ENCODE data around the gene ATP6V0B. TPM values are rescaled to one million over a fixed set of nuclear protein-coding genes. Genes with fewer than 3 reads are reported as not detected.

ATP6V0B gene
- total and polyA plus RNA-seq, 2 of the 13 experiments (the other 11 are each of a cell fraction or from before 2014, with no cell fraction given): 157 to 161 TPM

DNA sequence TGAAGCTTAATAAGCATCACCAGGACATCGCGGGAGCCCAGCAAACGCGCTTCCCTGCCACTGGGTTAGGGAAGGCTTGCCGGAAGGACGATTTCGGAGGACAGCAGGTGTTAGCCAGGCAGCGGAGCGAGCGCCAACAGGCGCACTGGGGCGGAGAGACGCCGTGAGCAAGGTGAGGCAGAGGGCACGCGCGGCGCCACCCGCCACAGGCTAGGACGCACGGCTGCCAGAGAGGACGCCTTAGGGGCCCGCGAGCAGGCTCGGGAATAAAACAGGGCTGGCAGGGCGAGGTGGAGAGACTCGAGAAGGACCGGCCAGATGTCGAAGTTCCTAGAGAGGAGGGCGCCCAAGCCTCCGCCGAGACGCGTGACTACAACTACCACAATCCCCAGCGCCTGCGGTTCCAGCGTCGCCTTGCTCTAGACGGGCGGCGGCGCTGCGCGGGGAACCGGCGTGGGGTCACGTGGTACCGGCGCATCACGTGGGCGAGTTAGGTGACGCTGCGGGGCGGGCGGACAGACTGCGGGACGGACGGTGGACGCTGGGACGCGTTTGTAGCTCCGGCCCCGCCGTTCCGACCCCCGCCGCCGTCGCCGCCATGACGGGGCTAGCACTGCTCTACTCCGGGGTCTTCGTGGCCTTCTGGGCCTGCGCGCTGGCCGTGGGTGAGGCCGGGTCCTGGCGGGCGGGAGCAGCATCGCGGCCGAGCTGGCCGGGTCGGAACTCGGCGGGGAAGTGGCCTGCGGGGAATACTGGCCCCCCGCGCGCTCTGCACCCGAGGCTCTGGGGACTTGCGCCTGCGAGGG is at the start of gene ATP6V0B (continued):
- TF ChIP-seq SIN3B (IDR thresholded peaks at IDR 0.05; ENCODE audit: low read length): peak; percentile 25; the same call in 1 of the 2 replicates
- TF ChIP-seq, protein P1, sequence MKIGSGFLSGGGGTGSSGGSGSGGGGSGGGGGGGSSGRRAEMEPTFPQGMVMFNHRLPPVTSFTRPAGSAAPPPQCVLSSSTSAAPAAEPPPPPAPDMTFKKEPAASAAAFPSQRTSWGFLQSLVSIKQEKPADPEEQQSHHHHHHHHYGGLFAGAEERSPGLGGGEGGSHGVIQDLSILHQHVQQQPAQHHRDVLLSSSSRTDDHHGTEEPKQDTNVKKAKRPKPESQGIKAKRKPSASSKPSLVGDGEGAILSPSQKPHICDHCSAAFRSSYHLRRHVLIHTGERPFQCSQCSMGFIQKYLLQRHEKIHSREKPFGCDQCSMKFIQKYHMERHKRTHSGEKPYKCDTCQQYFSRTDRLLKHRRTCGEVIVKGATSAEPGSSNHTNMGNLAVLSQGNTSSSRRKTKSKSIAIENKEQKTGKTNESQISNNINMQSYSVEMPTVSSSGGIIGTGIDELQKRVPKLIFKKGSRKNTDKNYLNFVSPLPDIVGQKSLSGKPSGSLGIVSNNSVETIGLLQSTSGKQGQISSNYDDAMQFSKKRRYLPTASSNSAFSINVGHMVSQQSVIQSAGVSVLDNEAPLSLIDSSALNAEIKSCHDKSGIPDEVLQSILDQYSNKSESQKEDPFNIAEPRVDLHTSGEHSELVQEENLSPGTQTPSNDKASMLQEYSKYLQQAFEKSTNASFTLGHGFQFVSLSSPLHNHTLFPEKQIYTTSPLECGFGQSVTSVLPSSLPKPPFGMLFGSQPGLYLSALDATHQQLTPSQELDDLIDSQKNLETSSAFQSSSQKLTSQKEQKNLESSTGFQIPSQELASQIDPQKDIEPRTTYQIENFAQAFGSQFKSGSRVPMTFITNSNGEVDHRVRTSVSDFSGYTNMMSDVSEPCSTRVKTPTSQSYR (CRISPR knock-in tag; IDR thresholded peaks at IDR 0.05; ENCODE audit: borderline replicate concordance): peak; percentile 8; the same call in 1 of the 2 replicates
- TF ChIP-seq, protein P2, sequence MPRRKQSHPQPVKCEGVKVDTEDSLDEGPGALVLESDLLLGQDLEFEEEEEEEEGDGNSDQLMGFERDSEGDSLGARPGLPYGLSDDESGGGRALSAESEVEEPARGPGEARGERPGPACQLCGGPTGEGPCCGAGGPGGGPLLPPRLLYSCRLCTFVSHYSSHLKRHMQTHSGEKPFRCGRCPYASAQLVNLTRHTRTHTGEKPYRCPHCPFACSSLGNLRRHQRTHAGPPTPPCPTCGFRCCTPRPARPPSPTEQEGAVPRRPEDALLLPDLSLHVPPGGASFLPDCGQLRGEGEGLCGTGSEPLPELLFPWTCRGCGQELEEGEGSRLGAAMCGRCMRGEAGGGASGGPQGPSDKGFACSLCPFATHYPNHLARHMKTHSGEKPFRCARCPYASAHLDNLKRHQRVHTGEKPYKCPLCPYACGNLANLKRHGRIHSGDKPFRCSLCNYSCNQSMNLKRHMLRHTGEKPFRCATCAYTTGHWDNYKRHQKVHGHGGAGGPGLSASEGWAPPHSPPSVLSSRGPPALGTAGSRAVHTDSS (CRISPR knock-in tag; conservative IDR thresholded peaks at IDR 0.05): no peak
- peak; percentile 70; the same call in 1 of the 2 replicates for TF ChIP-seq POLR2G (IDR thresholded peaks at IDR 0.05; ENCODE audit: low read depth, low read length)
- TF ChIP-seq ZIK1 (CRISPR knock-in tag; IDR thresholded peaks at IDR 0.05; ENCODE audit: borderline replicate concordance, low read depth): peak; percentile 65; the same call in 1 of the 2 replicates
- TF ChIP-seq, protein P3, sequence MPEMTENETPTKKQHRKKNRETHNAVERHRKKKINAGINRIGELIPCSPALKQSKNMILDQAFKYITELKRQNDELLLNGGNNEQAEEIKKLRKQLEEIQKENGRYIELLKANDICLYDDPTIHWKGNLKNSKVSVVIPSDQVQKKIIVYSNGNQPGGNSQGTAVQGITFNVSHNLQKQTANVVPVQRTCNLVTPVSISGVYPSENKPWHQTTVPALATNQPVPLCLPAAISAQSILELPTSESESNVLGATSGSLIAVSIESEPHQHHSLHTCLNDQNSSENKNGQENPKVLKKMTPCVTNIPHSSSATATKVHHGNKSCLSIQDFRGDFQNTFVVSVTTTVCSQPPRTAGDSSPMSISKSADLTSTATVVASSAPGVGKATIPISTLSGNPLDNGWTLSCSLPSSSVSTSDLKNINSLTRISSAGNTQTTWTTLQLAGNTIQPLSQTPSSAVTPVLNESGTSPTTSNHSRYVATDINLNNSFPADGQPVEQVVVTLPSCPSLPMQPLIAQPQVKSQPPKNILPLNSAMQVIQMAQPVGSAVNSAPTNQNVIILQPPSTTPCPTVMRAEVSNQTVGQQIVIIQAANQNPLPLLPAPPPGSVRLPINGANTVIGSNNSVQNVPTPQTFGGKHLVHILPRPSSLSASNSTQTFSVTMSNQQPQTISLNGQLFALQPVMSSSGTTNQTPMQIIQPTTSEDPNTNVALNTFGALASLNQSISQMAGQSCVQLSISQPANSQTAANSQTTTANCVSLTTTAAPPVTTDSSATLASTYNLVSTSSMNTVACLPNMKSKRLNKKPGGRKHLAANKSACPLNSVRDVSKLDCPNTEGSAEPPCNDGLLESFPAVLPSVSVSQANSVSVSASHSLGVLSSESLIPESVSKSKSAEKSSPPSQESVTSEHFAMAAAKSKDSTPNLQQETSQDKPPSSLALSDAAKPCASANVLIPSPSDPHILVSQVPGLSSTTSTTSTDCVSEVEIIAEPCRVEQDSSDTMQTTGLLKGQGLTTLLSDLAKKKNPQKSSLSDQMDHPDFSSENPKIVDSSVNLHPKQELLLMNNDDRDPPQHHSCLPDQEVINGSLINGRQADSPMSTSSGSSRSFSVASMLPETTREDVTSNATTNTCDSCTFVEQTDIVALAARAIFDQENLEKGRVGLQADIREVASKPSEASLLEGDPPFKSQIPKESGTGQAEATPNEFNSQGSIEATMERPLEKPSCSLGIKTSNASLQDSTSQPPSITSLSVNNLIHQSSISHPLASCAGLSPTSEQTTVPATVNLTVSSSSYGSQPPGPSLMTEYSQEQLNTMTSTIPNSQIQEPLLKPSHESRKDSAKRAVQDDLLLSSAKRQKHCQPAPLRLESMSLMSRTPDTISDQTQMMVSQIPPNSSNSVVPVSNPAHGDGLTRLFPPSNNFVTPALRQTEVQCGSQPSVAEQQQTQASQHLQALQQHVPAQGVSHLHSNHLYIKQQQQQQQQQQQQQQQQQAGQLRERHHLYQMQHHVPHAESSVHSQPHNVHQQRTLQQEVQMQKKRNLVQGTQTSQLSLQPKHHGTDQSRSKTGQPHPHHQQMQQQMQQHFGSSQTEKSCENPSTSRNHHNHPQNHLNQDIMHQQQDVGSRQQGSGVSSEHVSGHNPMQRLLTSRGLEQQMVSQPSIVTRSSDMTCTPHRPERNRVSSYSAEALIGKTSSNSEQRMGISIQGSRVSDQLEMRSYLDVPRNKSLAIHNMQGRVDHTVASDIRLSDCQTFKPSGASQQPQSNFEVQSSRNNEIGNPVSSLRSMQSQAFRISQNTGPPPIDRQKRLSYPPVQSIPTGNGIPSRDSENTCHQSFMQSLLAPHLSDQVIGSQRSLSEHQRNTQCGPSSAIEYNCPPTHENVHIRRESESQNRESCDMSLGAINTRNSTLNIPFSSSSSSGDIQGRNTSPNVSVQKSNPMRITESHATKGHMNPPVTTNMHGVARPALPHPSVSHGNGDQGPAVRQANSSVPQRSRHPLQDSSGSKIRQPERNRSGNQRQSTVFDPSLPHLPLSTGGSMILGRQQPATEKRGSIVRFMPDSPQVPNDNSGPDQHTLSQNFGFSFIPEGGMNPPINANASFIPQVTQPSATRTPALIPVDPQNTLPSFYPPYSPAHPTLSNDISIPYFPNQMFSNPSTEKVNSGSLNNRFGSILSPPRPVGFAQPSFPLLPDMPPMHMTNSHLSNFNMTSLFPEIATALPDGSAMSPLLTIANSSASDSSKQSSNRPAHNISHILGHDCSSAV (CRISPR knock-in tag; IDR thresholded peaks at IDR 0.05; ENCODE audit: borderline replicate concordance): no peak
- TF ChIP-seq DPF2 (CRISPR knock-in tag; IDR thresholded peaks at IDR 0.05; ENCODE audit: borderline replicate concordance, low read depth): no peak
- no peak for TF ChIP-seq TAF15 (IDR thresholded peaks at IDR 0.05; ENCODE audit: low read depth, low read length, poor library complexity, severe bottlenecking)
- TF ChIP-seq MTA3 (CRISPR knock-in tag; IDR thresholded peaks at IDR 0.05): no peak
- TF ChIP-seq ZFAT (CRISPR knock-in tag; conservative IDR thresholded peaks at IDR 0.05): no peak
- no peak for TF ChIP-seq ZNF331 (CRISPR knock-in tag; IDR thresholded peaks at IDR 0.05)
- TF ChIP-seq TBX2 (CRISPR knock-in tag; IDR thresholded peaks at IDR 0.05; ENCODE audit: borderline replicate concordance): peak; percentile 83; the same call in 1 of the 2 replicates
- TF ChIP-seq MLLT10 (CRISPR knock-in tag; IDR thresholded peaks at IDR 0.05): no peak
- no peak; the same call in 1 of the 2 replicates for TF ChIP-seq SP5 (CRISPR knock-in tag; IDR thresholded peaks at IDR 0.05; ENCODE audit: borderline replicate concordance, low read depth)
- no peak for TF ChIP-seq RCOR2 (CRISPR knock-in tag; IDR thresholded peaks at IDR 0.05)

Measured in HepG2 (cell line).